22Rv1 (cell line): ENCODE data around the gene RBBP8NL.
A peak's percentile ranks its signal among the peaks of the same experiment; 100 is the strongest.

Experiments used
- H3K27ac ChIP-seq: fragments of 450-650 bp; 2 replicates; pipeline ENCODE4 v1.5.1; 2017
- ZFX ChIP-seq: fragments of 450-650 bp; IDR thresholded peaks from 2 replicates; pipeline ENCODE4 v1.6.1; 2017; ENCODE audit warnings: antibody characterized with exemption, borderline replicate concordance
- TF ChIP-seq, protein P1 (sequence below): fragments of 450-650 bp; IDR thresholded peaks from 2 replicates; pipeline ENCODE4 v1.5.1; 2017; ENCODE audit warnings: mild to moderate bottlenecking

The RBBP8NL gene

GRCh38 chr20:62413025-62413570 is 14.2 kb downstream of the RBBP8NL start:
- TF ChIP-seq, protein P1, sequence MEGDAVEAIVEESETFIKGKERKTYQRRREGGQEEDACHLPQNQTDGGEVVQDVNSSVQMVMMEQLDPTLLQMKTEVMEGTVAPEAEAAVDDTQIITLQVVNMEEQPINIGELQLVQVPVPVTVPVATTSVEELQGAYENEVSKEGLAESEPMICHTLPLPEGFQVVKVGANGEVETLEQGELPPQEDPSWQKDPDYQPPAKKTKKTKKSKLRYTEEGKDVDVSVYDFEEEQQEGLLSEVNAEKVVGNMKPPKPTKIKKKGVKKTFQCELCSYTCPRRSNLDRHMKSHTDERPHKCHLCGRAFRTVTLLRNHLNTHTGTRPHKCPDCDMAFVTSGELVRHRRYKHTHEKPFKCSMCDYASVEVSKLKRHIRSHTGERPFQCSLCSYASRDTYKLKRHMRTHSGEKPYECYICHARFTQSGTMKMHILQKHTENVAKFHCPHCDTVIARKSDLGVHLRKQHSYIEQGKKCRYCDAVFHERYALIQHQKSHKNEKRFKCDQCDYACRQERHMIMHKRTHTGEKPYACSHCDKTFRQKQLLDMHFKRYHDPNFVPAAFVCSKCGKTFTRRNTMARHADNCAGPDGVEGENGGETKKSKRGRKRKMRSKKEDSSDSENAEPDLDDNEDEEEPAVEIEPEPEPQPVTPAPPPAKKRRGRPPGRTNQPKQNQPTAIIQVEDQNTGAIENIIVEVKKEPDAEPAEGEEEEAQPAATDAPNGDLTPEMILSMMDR: no peak
- TF ChIP-seq ZFX: no peak
- H3K27ac ChIP-seq: no peak overlapping the region

DNA sequence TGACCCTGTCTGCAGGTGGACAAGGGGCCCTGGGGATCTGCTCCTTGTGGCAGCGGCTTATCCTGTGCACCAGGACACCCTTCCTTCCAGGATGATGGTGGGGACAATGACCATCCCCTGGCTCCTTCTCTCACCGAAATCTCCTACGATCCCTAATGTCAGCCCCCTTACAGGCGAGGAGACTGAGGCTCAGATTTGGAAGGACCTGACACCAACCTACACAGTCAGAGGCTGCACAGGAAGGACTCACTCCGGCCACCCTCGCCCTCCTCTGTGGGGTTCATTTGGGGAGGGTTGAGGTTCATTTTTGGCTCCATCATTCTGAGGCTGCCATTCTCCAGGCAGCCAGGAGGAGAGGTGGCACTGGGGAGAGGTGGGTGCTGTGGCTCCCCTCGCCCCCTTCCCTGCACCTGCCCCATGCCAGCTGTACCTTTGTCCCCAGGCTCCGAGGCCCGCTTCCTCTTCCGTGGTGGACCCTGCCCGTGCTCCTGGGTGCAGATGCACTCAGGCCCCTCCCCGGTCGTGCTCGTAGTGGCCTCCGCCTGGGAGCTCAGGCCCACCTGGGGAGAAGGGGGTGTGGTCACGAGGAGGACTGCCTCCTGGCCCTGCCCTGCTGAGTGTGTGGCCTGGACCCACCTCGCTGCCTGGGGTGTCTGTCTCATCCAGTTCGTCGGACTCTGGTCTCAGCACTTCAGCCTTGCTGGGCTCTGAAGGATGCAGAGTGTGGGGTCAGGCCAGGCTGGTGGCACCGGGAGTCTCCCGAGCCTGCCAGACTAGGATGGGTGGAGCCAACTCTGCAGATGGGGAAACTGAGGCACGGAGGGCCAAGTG is 14.9 kb downstream of the RBBP8NL start:
- H3K27ac ChIP-seq: no peak overlapping the region
- no peak for TF ChIP-seq ZFX
- TF ChIP-seq, protein P1: no peak

GRCh38 chr20:62411479-62412193 is 15.7 kb downstream of the RBBP8NL start:
- TF ChIP-seq ZFX: no peak
- TF ChIP-seq, protein P1: no peak
- H3K27ac ChIP-seq: no peak overlapping the region

- no peak overlapping the region for H3K27ac ChIP-seq
- TF ChIP-seq, protein P1: no peak
- TF ChIP-seq ZFX: no peak
Observed at GRCh38 chr20:62410746-62411478, 16.4 kb downstream of the RBBP8NL start.

DNA sequence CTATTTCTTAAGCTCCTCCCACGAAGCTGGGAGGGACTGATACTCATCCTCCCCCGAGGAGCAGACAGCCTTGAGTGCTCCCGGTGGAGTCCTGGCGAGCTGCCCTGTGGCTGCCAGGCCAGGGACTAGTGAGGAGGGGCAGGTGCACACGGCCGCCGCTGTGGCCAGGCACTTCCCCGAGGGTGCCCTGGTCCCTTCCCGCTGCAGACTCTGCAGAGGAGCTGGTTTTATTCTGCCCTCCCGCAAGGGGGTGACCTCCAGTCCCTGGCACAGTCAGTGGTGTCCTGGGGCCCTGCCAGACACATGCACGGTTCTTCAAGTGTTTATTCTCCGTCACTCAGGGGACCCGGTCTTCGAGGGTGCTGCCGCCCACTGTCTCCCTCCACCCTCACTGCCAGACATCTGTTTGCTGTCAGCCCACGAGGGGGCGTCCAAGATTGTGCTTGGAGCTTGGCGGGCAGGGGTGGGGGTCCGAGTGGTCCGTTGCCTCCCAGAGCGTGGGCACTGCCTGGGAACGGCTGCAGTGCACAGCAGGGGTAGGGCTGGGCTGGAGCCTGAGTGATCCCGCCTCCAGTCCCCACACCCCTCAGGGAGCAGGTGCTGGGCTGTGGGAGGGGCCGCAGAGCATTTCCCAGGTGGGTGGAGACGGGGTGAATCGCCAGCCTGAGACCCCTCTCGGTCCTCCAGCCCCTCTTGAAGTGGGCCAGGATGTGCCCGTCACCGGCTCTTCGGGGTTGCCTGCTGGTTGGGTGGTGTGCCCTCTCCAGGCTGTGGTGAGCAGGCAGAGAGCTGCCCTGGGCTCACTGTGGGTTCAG is 17.2 kb downstream of the RBBP8NL start:
- no peak for TF ChIP-seq ZFX
- TF ChIP-seq, protein P1: peak; percentile 75
- peak overlapping the region; percentile 42 for H3K27ac ChIP-seq

DNA sequence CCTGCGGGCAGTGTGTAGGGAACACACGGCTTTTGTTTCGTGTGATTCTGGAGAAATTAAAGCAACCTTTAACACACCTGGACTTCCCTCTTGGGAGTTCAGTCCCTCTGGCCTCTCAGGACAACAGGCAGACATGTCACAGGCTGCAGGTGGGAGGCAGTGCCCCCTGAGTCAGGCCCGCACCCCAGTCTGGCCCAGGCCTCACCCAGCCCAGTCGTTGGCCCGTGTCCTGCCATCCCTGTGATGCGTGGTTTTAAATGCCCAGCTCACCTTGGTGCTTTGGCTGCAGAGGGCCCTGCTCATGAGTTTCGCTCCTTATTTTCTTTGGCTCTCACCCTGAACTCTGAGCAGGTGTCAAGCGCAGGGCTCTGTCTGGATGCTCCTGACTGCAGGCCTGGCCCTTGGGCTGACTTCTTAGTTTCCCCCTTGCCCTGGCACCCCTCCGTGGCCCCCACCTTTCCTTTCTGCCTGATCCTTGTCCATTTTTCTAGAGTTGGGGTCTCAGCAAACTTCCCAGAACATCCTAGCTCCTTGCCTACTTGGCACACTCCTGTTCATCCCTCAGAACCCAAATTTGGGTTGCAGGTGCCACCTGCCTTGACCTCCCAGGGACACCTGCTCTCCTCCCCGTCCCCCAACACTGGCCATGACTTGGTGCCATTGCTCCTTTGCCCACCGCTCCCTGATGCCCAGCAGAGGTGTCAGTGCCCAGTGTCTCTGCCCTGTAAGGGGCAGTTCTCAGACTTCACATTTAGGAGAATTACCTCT is 18.1 kb downstream of the RBBP8NL start:
- TF ChIP-seq, protein P1: no peak
- no peak for TF ChIP-seq ZFX
- peak overlapping the region; percentile 42 for H3K27ac ChIP-seq
